Psoas muscle (tissue), 8 donors: Measurements from ENCODE around the gene CAPG. TPM values are rescaled to one million over a fixed set of nuclear protein-coding genes. Genes with fewer than 3 reads are reported as not detected.

Experiments
- ATAC-seq, 4 donors: fragments of 200-7000 bp; cut with Tn5 transposase; one replicate each; pipeline ENCODE4 v1.9.1; 2020; ENCODE audit warnings: moderate library complexity in 3 of 4, mild to moderate bottlenecking in 2 of 4
- DNase-seq, 2 donors: peaks; one replicate each; pipeline ENCODE4 v3.0.0-alpha.2; 2020
- H3K27ac ChIP-seq: fragments of 200-600 bp; one replicate; pipeline ENCODE4 v1.8.0; 2022
- H3K27me3 ChIP-seq, 3 donors: fragments of 200-600 bp in 1 of 3; one replicate each; pipeline versions ENCODE4 v1.6.1 to v1.8.0; 2013 to 2022; ENCODE audit warnings: low read length in 2 of 3, mild to moderate bottlenecking in 2 of 3, moderate library complexity in 1 of 3; ENCODE audit not compliant: insufficient read depth in 3 of 3
- H3K36me3 ChIP-seq, 2 donors: fragments of 200-600 bp in 1 of 2; one replicate each; pipeline versions ENCODE4 v1.6.1 to v1.8.0; 2013 to 2022; ENCODE audit warnings: low read depth in 1 of 2, mild to moderate bottlenecking in 1 of 2, moderate library complexity in 1 of 2; ENCODE audit not compliant: insufficient read depth in 1 of 2
- H3K4me1 ChIP-seq: fragments of 200-600 bp; one replicate; pipeline ENCODE4 v1.8.0; 2022
- H3K4me3 ChIP-seq: fragments of 200-600 bp; one replicate; pipeline ENCODE4 v1.8.0; 2022; ENCODE audit warnings: mild to moderate bottlenecking
- H3K9me3 ChIP-seq: fragments of 200-600 bp; one replicate; pipeline ENCODE4 v1.8.0; 2022
- WGBS, 3 donors: extraction: QIAGEN DNeasy Blood & Tissue Kit; methylation state at CpG; one replicate each; pipeline versions ENCODE4 v1.1.6 to v1.1.7; 2013; 5-methylcytosine and 5-hydroxymethylcytosine counted together
- intact Hi-C, 2 donors: fragments of 100-400 bp; cut with DNase I; formaldehyde crosslinking; loops; one replicate each; pipeline versions ENCODE4 v1.11.0 to v1.14.2; 2022
- polyA plus RNA-seq, 3 donors: library from polyadenylated mRNA; stranded (reverse); fragments of 200-250 nt; gene quantifications; one replicate each; pipeline ENCODE4 v1.2.3, GENCODE V29; 2013
- total RNA-seq, 4 donors: library from RNA; stranded (reverse); fragmentation: NEBNext Ultra II Directional in 2 of 4; extraction: Animal tissue kit (Norgen Biotek cat#: 25700) in 2 of 4; gene quantifications; one replicate each; pipeline versions ENCODE4 v1.2.1 to v1.2.4, GENCODE V29; 2021 to 2023
- TF ChIP-seq, protein P1 (sequence below): fragments of 200-600 bp; IDR thresholded peaks from one replicate; pipeline ENCODE4 v1.8.0; 2022; ENCODE audit warnings: antibody characterized with exemption
- donor health status: healthy with polysubstance abuse.
- donor health status: DM: no; HTN: no; CAD: no; lungs with moderate emphysema.
- donor health status: Bipolar disorder and iron deficiency.
- donor health status: healthy.
- donor health status: DM: yes; HTN: yes; CAD: no.
- donor health status: DM: no; HTN: no; CAD: no.
- donor health status: DM: no; HTN: no; CAD: no.
- donor health status: DM: yes; HTN: yes; CAD: no.

The CAPG gene
- total and polyA plus RNA-seq, 7 donors = 2.8 to 11.1 (median 7.9) TPM

GRCh38 chr2:85401844-85402243, 8.3 kb downstream of the CAPG start:
- DNase-seq (no peak), ATAC-seq (no peak)
- no peaks in the 10 kb centered on the region for H3K9me3 ChIP-seq
- H3K27ac ChIP-seq = no peak overlapping the region
- no peak overlapping the region for H3K4me3 ChIP-seq
- H3K27me3 ChIP-seq = no peaks in the 10 kb centered on the region
- intact Hi-C loops = no loop called here
- WGBS, 3 donors = 94 to 99% (median 96%) methylated on average over 8 of the region's 8 CpGs
- no peaks in the 10 kb centered on the region for H3K4me1 ChIP-seq
- TF ChIP-seq, protein P1, sequence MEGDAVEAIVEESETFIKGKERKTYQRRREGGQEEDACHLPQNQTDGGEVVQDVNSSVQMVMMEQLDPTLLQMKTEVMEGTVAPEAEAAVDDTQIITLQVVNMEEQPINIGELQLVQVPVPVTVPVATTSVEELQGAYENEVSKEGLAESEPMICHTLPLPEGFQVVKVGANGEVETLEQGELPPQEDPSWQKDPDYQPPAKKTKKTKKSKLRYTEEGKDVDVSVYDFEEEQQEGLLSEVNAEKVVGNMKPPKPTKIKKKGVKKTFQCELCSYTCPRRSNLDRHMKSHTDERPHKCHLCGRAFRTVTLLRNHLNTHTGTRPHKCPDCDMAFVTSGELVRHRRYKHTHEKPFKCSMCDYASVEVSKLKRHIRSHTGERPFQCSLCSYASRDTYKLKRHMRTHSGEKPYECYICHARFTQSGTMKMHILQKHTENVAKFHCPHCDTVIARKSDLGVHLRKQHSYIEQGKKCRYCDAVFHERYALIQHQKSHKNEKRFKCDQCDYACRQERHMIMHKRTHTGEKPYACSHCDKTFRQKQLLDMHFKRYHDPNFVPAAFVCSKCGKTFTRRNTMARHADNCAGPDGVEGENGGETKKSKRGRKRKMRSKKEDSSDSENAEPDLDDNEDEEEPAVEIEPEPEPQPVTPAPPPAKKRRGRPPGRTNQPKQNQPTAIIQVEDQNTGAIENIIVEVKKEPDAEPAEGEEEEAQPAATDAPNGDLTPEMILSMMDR = no peak
- H3K36me3 ChIP-seq = no peaks in the 10 kb centered on the region

- no peaks in the 10 kb centered on the region for H3K27me3 ChIP-seq
- no peak for DNase-seq
- no peaks in the 10 kb centered on the region for H3K36me3 ChIP-seq
- H3K27ac ChIP-seq = no peak overlapping the region
- no peak for ATAC-seq
- H3K4me3 ChIP-seq = no peak overlapping the region
- intact Hi-C loops = no loop called here
- TF ChIP-seq, protein P1 = no peak
- H3K9me3 ChIP-seq = no peaks in the 10 kb centered on the region
- no peaks in the 10 kb centered on the region for H3K4me1 ChIP-seq
- WGBS, 3 donors = 93 to 97% (median 94%) methylated on average over 7 of the region's 7 CpGs
Observed at GRCh38 chr2:85401464-85401805, 8.7 kb downstream of the CAPG start.

GRCh38 chr2:85400541-85401463, 9.4 kb downstream of the CAPG start:
- no peaks in the 10 kb centered on the region for H3K4me1 ChIP-seq
- WGBS, 3 donors = 47 to 53% (median 51%) methylated on average over 14 of the region's 14 CpGs
- no peak overlapping the region for H3K27ac ChIP-seq
- H3K4me3 ChIP-seq = no peak overlapping the region
- ATAC-seq = no peak
- H3K36me3 ChIP-seq = no peaks in the 10 kb centered on the region
- TF ChIP-seq, protein P1 = no peak
- H3K9me3 ChIP-seq = no peaks in the 10 kb centered on the region
- no peaks in the 10 kb centered on the region for H3K27me3 ChIP-seq
- intact Hi-C loops = no loop called here
- DNase-seq = no peak

DNA sequence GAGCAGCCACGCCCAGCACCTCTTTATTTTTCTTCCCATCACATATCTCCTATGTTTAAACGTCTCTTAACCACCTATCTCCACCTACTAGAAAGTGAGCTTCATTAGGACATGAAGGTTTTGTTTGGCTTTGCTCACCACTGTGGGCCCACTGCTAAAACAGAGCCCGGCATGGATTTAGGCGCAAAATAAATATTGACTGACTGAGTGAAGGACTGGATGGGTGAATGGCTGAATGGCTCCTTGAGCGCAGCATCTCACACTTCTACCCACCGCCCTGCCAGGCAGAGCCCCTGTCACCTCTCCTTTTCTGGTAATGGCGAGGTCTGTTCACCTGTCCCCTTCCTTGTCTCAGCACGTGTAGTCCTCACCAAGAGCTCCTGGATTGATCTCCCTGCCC, 10.1 kb downstream of the CAPG start:
- ATAC-seq (no peak), DNase-seq (no peak)
- Histone ChIP-seq H3K4me3 (no peak overlapping the region), H3K4me1 (no peaks in the 10 kb centered on the region), H3K27me3 (no peaks in the 10 kb centered on the region), H3K9me3 (no peaks in the 10 kb centered on the region), H3K27ac (no peak overlapping the region), H3K36me3 (no peaks in the 10 kb centered on the region)
- TF ChIP-seq, protein P1 = no peak
- intact Hi-C loops = no loop called here
- WGBS, 3 donors = 93 to 97% (median 96%) methylated on average over 8 of the region's 8 CpGs

DNA sequence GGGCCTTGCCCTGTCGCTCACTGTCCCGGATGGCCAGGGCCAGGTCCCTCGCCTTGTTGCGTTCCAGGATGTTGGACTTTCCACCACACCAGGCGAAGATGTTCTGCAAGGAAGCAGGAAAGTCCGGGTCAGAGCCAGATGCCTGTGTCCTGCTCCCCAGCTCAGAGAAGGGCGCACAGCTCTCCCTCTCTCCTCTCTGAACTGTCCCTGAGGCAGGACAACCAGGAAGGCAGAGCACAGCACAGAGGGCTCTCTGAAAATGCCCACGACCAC, 11.0 kb downstream of the CAPG start:
- TF ChIP-seq, protein P1 = no peak
- Histone ChIP-seq H3K4me3 (no peak overlapping the region), H3K27me3 (no peaks in the 10 kb centered on the region), H3K4me1 (peaks cover 5% of the 10 kb centered on the region), H3K9me3 (no peaks in the 10 kb centered on the region), H3K36me3 (no peaks in the 10 kb centered on the region), H3K27ac (no peak overlapping the region)
- WGBS, 3 donors = 95 to 98% (median 96%) methylated on average over 8 of the region's 8 CpGs
- ATAC-seq (no peak), DNase-seq (no peak)
- intact Hi-C loops = no loop called here
